AG08396 (cell line): ENCODE data around the gene OLIG3.

Experiments used
- DNase-seq: peaks from one replicate; pipeline ENCODE4 v3.0.0; 2012; ENCODE audit warnings: low spot score, mixed read lengths

OLIG3 gene

DNA sequence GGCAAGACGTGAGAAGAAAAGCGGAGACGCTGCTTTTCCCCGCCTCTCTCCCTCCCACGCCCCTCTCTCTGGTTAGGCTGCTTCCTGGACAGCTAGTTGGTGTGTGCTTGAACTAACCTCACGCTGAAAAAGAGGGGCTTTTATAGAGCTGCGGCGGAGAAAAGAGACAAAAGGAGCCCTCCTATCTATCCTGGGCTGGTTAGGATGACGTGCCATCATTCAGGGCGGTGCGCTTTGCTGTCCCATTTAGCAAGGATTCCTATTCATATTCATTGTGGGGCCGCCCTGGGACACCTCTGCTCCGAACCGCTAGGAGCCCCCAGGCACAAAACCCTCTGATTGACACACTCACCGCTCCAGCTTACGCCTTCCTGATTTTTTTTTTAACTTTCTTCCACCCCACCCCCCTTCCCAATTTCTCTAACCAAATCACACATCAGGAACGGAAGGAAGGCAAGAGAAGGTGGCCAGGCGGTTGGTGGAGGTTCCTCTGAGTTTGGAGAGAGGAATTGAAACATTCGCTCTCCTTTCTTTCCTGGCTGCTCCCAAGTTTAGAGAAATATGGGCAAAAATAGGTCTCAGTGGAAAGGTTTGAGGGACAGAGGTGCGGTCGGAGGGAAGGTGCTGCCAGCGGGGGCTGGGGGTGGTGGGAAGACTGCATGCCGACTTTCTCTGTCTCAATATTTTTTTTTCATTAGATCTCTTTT, at the start of gene OLIG3:
OLIG3 (minus strand) TSS at position 114 of the 707 bp plus-strand sequence. CDS start 224 bp downstream, outside the sequence.
- no peak for DNase-seq

DNA sequence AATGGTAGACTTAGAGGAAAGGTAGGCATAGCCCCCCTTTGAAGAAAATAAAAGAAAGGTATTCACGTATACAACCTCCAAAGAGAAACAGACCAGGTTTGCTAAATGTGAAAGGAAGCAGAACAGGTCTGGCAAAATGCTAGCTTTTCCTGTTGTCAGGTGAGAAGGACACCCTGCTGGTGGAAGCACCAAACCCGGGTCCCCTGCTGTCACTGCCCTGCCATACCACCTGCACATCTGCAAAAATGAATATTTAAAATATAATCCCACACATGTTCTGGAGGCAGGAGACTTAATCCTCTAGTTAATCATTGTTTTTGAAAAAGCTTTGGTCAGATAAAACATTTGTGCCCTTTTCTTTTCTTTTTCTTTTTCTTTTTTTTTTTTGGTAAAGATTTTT, 48.9 kb upstream of the OLIG3 start:
- no peak for DNase-seq

DNA sequence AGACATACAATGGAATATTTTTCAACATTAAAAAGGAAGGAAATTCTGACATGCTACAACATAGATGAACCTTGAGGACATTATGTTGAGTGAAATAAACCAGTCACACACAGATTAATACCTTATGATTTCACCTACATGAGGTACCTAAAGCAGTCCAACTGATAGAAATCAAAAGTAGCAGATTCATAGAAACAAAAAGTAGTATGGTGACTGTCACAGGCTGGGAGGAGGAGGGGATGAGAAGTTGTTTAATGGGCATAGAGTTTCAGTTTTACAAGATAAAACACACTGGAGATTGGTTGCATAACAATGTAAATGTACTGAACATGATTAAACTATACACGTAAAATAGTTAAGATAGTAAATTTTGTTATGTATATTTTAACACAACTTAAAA, 48.5 kb upstream of the OLIG3 start:
- no peak for DNase-seq

DNA sequence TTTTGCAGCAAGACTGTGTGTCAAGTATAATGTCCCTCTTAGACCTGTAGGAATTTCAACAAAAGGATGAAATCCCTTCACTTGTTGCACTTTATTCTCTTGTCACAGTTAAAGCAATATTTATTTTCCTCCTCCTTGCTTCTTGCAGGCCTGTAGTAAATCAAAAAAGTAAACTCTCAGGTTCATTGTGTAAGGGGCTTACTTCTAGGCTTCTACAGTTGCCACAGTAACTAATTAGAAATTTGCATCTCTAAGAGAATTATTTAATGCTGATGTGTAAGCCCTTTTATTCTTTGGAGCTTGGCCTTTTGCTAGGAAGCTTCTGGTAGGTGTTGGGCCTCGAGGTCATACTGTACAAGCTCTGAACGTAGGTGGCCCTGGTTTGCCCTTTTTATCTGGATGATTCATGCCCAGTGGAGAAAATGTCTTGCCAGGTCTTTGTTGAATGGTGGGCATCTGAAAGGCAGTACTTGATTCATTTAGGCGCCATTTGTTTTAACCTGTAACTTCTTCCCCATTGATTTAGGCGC, 47.4 kb upstream of the OLIG3 start:
- no peak for DNase-seq

DNA sequence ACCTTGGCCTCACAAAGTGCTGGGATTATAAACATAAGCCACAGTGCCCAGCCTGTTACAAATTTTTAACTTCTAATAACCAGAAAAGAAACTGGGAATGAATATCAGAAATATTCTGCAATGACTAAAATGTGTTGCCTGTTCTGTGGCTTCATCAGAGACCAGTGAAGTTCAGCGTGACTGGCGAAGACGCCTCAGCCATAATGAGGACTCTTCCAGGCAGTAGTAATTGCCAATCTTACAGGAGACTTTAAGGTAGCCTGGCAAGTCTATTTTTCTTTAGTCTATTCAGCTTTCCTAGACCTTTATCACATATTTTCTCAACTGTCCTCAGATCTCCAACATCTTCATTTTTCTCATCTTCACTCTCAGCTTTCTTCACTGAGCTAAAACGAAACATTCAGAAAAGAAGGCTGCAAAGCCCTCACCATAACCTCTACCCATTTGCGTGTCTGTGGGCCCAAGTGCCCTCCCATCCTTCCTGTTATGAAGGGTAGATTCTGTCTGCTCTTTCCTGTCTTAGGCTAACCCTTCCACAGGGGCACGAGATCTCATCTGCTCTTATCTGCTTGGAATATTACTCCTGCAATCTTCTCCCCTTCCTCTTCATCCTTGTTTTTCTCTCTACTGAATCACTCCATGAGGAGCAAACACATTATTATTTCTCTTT, 42.0 kb upstream of the OLIG3 start:
- DNase-seq, result no peak

DNA sequence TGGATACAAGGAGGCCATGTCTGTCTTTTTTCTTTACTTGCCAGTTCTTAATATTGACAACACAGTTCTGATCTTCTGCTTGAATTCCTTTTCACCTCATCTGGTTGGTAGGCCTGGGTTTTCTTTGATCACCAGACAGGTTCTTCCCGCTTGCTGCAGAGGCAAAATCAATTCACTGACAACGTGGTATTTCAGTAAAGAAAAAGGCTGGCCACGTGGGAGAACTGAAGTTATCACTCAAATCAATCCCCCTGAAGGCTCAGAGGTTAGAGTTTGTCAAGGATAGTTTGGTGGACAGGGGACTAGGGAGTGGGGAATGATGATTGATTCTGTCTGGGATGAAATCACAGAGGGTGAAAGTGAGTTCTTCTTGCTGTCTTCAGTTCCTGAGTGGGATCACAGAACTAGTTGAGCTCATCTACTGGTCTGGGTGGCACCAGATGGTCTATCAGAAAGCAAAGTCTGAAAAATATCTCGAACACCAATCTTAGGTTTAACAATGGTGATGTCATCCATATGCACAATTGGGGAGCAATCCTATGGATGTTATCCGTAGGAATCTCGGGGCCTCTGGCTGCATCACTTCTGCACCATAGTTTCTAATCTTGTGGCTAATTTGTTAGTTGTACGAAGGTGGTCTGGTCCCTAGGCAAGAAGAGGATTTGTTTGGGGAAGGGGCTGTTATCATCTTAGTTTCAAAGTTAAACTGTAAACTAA, 37.3 kb upstream of the OLIG3 start:
- DNase-seq, result no peak

DNA sequence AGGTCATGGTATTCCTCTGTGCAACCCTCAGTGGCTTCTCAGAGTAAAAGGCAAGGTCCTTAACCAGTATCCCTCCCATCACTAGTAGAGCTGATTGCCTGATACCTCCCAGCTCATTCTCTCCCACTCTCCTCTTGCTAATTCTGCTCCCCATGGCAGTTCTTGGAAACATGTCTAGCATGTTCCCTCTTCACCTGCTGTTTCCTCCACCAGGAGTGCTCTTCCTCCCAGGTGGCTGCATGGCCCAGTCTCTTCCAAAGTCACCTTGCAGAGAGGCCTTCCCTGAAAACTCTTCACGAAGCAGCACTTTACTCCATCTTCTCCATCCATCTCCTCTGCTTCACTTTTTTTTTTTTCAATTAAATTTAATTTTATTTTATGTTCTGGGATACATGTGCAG, 36.2 kb upstream of the OLIG3 start:
- DNase-seq, result no peak

DNA sequence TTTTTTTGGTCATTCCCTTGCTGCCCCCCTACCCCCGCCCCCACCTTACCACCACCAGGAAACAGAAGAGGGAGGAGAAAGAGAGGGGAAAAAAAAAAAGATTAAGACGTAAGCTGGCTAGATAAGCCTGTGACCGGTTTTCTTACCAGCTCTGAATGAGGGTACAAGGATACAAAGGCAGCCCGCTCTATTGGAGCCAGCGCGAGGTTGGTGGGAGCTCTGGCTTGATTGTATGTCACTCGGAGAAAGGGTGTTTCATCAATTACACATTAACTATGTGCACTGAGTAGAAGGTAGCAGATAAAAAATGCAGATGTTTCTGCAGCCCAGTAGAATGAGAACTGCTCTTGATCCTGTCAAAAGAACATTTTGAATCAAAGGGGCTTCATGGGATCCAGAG, 28.6 kb upstream of the OLIG3 start:
- no peak for DNase-seq

DNA sequence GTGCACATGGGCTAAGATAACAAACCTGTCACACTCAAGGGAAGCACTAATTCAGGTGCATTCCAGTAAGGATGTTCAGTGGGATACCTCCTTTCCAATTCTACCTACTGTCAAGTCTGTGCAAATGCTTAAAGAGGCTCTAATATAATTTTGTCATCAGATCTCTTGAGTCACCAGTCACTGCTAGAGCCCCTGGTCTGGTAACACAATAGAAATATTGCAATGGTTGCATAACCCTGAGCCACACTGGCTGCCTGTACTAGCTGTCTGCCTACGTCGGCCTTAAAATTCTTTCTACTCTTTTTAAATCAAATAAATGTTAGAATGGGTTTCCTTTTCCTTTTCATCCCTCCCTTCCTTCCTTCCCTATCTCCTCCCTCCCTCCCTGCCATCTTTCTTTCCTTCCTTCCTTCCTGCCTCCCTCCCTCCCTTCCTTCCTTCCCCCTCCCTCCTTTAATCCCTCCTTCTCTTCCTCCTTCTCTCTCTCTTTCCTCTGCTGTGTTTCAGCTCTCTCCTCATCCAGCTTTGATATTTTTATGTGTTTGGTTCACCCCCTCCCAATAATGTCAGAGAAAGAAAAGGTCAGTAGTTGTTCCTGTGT, 28.1 kb upstream of the OLIG3 start:
- no peak for DNase-seq

DNA sequence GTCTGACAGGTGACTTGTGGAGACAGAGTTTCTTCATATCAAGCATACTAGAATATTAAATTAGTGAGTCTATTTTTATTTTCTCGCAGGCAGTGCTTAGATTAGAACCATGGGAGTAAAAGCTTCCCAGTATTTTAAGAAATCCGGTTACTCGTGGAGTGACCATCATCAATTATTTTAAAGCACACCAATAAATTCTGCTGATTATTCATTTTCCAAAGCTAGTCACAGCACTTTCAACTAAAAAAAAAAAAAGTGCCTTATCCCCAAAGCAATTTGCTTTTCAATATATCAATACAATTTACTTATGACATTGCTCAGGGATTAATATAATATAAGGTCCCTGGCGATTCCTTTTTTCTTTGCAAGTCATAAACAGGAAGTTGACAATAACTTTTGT, 26.3 kb upstream of the OLIG3 start:
- no peak for DNase-seq

DNA sequence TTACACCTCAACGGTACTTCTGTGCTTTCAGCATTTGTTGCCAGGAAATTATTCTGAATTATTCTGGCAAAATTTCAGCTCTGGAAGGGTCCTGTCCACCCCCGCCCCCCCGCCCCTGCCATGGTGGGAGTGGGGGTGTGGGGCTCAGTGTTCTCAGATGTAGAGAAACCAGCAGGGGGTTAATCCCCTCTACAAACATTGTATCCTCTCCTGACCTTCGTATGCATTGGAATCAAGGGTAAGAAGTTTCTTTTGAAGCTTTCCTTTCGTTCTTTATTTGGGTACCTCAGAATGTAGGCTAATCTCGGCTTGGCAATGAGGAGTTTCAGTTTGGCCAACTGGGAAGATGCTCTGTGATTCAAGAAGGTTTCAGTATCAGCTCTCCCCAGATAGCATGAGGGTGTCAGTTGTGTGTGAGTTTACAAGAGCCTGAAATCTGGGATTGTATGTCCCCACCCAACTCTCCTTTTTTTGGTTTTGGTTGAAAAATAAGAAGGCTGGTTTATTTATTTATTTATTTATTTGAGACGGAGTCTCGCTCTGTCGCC, 25.5 kb upstream of the OLIG3 start:
- no peak for DNase-seq

DNA sequence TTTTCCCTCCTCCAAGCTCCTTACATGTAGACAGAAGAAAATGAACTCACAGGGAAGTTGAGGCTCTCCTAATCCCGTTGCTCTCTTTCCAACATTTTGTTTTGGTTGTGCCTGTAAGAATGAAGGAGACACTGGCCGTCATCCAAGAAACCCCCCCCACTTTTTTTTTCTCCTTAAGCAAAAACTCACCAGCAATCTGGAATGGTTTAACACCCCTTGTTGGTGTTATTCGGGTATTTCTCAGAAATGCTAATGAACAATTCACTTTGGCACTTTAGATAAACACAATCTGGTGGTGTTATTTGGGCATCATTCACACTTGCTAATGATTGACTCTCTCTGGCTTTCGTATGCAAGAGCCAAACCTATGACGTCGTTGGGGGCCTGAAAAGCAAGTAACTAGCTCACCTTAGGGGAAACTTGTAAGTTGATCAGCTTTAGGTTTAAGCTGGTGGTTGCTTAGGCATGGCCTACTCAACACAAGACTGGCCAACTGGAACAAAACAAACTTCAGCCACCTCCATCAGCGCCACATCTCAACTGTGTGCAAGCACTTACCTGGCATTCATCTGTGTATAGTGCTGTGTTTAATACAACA, 24.3 kb upstream of the OLIG3 start:
- no peak for DNase-seq

DNA sequence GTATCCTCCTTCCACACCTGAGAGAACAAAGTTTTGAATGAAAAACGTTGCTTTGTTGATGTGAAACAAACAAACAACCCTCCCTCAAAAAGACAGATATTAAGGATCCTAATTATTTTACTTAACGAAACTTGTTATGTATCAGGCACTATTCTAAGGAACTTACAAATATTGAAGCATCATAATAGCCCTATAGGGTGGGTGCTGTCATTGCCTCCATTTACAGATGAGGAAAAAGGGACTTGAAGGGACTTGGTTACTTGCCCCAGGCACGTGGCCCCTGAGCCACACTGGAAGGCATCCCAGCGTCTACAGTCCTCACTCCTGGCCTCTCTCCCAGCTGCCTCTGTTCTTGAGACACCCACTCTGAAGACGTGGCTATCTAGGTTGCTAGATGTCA, 20.2 kb upstream of the OLIG3 start:
- DNase-seq, result no peak

DNA sequence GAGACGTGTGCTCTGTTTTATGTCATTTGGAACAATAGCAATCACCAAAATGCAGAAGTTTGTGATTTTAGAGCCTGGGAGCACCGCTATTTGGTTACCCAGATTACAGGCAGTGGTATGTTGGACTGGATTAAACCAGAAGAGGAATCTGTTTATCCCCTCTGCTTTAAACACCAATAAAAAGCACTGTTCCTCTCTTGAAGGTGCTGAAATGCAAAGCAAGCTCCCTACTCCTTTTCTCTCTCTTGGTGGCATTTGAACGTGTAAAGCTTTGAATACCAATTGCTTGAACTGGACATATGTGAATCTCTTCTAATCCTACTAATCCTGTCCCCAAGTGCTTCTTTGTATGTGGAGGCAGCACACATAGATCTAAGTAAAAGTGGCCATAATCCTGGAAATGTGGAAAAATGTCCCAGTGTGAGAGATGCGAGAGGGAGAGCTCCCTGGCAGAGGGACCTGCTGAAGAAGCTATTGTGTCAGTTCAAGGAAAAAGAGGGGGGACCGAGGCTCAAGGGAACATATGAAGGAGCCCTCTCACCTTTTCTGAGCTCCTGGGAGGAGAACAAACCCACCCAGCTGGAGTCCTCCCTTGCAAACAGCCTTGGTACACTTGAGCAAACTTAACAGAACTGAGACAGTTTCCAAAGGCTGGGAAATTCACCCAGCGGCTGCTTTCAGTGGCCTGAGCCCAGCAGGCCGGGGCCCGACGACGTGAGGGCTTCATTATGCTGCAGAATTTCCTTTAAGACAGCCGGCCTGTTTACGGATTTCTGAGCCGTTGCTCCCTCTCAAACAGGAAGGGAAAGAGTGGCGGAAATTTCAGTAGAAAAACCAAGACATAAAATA, 18.8 kb upstream of the OLIG3 start:
- DNase-seq, result no peak

DNA sequence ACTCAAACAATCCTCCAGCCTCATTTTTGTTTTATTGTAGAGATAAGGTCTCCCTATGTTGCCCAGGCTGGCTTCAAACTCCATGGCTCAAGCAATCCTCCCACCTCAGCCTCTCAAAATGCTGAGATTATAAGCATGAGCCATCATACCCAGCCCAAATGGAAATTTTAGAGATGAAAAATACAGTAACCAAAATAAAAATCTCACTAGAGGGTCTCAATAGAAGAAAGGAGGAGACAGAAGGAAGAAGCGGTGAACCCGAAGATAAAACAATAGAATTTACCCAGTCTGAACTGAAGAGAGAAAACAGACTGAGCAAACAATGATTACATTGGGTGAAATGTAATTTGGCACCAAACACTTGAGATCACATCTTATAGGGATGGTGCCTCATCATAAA, 16.7 kb upstream of the OLIG3 start:
- no peak for DNase-seq

DNA sequence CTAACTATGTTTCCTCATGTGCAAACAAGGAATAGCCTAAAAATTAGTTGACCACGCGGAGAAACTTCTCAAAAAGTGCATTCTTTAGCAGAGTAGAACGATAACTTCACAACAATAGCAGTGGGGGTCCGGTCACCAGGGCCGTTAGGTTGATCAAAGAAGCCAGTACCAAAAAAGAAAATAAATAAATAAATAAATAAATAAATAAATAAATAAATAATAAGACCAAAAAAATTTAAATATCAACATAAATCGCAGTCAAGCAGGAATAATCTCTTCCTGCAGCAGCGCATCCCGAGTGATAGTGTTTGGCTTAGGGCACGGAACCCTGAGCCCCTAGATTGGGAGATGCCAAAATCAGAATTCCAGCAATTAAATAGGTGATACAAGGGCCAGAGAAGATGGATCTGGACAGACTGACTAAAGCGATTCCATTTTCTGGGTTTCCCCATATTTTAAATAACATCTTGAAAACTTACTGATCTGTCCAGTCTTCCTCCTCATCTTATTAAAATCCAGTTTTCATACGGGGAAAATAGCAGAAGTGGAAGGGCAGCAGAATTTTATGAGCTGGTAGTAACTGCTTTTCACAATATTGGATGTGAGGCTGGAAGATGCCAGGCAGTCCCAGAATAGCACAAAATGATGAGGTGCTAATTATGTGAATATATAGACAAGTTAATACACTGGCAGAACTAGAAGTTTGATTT, 4.4 kb upstream of the OLIG3 start:
- DNase-seq, result no peak

DNA sequence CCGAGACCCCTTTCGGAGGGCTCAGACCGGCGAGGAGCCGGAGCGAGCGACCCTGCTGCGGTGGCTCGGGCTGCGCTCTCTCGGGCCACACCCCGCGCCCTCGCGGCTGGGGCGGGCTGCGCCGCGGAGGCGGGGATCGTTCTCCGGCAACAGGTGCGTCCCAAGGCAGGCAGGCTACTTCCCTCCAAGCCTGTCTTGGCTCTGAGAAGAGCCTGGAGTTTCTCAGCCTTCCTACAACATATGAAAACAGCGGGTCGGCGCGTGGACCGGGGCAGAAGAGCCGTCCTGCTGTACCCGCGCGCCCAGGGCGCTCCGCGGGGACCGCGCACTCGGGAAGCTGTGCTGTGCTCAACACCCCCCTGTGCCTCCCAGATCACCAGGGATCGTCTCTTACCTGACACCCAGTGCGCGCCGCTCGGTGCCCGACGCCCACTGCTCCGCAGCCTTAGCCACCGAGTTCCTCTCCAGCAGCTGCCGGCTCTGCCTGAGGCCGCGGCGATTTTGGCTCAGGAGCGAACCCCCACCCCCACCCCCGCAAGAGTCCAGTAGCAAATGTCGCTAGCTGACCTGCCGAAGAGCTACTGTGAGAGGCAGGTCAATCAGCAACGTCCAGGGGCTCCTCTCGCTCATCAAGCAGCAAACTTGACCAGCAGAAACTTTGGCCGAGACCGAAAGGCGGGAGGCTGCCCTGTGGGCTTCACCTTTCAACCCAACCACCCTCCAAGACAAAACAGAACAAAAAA, 3.7 kb upstream of the OLIG3 start:
- DNase-seq, result no peak

DNA sequence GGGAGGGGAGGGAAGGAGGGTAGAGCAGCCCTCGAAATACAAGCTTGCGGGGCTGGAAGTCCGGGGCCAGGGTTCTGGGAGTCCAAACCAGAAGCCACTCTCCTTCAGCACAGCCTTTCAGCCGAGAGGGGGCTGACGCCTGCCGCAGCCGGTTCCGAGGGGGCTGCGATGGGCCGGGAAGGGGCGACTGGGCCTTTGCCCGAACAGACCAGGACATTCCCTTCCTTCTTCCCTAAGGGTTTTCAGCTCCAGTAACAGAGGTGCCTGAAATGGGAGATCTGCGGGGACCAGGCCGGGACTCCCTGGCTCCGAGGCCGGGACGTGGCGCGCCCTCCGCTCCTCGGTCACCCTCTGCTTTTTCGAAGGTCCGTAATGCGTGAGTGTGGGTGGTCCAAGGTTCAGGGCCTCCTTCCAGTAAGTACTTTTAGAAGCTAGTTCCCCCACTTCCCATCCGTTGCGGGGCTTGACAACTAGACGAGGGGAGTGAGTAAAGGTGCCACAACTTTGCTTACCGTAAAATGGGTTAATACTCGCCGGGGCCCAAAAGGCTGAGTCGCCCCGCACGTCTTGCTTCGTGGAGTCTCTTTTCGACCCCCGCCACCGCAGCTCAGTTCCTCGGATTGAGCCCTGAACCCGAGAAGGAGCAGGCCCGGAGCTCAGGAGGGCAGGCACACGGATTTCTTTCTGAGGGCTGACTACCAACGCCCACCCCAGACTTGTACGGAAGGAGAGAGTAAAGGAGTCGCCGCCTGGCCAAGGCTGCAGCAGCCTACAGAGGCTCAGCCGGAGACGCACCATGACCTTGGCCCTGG, 2.9 kb upstream of the OLIG3 start:
- DNase-seq, result peak; percentile 8

DNA sequence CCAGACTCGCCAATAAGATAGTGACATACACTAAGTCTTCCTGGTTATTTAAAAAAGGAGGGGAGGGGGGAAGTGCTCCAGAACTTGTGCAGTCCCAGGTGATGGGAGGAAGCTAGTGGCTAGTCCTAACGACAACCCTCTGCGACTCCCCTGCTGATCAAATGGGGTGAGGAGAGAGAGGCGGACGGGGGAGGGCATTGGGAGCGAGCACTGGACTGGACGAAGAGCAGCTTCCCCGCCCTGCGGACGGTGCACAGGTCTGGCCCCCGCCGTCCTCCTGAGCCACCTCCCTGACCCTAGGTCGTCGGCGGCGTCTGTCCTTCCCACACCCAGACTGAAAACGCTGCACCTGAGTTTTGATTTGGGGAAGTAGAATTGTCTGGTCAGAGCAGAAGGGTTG, 2.2 kb upstream of the OLIG3 start:
- no peak for DNase-seq
